ENCODE data around the gene TPCN1.

Gene TPCN1
- 42.3 to 70.9 (median 67.3) reads per million in 4 donors for total RNA-seq

- peak; percentile 98 to 100 (median 99) for DNase-seq
Measured at GRCh38 chr12:113221181-113221996, at the start of gene TPCN1. TSS of gene TPCN1 (plus strand) at chr12:113221464. CDS start at chr12:113226853, 5,389 bp downstream.

GRCh38 chr12:113171543-113171942, 49.7 kb upstream of the TPCN1 start:
- DNase-seq = no peak

DNA sequence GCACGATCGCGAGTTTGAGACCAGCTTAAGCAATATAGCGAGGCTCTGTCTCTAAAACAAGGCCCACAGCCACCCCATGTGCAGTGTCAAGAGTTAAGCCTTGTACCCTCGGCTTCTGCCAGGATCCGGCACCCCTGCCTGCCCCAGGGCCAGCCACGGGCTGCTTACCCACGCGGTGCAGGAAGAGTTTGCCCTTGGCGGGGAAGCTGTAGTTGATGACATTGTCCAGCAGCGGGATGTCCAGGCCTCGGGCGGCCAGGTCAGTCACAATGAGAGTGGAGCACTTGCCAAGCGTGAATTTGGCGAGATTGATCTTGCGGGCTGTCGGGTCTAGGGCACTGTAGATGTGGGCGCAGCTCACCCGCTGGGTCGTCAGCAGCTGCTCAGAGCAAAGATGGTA, 49.1 kb upstream of the TPCN1 start:
- no peak for DNase-seq

GRCh38 chr12:113173081-113173698, 48.1 kb upstream of the TPCN1 start:
- DNase-seq = no peak

GRCh38 chr12:113174461-113175384, 46.5 kb upstream of the TPCN1 start:
- peak; percentile 48 to 75 (median 60) for DNase-seq

- no peak for DNase-seq
Measured at GRCh38 chr12:113179023-113179422, 42.2 kb upstream of the TPCN1 start.

DNA sequence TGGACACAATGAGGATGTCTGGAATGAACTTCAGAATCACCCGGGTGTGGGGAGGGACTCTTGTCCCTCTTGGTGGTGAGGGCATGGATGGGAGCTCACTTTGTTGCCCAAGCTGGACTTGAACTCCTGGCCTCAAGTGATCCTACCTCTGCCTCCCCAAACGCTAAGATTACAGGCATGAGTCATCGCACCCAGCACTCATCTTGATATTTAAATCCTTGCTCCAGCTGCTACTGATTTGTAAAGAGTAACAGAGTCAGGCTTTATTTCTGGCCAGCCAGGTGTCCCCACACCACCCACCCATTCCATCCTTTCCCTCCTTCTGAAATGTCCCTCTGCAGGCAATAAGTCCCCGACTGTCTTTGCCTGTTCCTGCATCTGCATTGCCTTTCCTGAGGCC, 40.9 kb upstream of the TPCN1 start:
- DNase-seq = no peak

DNA sequence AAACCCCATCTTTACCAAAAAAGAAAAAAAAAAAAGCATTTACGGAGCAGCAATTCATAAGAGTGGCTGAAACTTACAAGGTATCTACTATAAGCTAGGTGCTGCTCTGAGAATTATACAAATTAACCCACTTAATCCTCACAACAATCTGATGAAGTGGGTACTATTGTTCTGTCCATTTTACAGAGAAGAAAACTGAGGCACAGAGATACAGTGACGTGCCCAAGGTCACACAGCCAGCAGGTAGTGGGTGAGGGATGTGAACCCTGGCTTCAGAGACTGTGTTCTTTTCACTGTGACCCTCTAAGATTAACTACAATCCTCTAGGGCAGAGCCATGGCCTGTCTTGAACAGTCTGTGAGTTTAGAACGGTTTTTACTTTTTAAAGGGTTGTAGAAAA, 39.3 kb upstream of the TPCN1 start:
- DNase-seq = no peak

DNA sequence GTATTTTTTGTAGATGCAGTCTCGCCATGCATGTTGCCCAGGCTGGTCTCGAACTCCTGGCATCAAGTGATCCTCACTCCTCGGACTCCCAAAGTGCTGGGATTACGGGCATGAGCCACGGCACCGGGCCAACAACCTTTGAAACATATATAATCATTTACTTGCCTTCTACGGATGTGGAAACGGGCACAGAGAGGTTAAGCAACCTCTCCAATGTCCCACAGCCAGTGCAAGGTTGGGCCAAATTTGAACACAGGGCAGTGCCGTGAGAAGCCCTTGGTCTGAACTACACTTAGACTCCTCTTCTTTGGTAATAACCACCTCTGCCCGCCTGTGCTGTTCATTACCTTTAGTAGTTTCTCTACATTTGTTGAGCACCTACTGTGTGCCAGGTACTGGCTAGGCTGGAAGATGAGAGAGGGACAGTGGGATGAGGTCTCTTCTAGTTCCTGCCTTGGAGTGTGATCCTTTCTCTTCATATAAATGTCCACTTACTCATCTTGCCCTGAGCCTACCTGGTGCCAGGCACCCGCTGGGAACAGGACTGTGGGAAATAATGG, 38.2 kb upstream of the TPCN1 start:
- no peak for DNase-seq

DNA sequence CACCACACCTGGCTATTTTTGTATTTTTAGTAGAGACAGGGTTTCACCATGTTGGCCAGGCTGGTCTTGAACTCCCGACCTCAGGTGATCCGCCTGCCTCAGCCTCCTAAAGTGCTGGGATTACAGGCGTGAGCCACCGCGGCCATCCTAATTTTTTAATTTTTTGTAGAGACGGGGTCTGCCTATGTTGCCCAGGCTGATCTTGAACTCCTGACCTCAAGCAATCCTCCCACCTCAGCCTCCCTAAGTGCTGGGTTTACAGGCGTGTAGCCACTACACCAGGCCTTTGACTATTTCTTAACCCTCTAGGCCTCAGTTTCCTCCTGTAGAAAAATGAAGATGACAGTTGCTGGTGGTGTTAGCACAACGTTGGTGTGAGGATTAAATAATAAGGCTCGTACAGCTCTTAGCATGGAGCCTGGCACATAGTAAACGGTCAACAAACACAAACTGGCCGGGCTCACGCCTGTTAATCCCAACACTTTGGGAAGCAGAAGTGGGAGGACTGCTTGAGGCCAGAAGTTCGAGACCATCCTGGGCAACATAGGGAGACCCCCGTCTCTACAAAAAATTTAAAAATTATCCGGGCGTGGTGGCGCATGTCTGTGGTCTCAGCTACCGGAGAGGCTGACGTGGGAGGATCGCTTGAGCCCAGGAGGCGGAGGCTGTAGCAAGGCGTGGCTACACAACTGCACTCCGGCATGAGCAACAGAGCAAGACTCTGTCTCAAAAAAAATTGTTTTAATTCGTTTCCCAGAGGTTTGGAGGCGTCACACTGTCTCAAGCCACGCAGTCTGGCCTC, 37.0 kb upstream of the TPCN1 start:
- DNase-seq = no peak

DNA sequence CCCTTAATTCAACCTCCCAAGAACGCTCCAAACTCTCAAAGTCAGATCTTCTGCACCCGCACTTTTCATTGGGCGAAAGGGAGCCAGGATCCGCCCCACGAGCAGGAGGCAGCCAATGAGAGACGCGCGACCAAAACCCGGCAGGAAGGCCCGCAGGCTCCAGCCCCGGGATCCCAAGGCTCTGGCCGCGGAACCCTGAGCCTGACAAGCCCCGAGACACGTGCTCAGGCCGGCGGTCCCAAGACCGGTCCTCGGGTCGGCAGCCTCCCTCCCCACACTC, 36.4 kb upstream of the TPCN1 start:
- peak; percentile 73 to 90 (median 81) for DNase-seq

GRCh38 chr12:113185180-113186032, 35.9 kb upstream of the TPCN1 start, which contains the start of the genes DDX54 and RITA1:
TSS of gene DDX54 (minus strand) at chr12:113185478. CDS start at chr12:113185451, 27 bp downstream.
TSS of gene RITA1 (plus strand) at chr12:113185721. CDS start at chr12:113186747, 1,026 bp downstream.
- DNase-seq = peak; percentile 63 to 79 (median 73)

- no peak for DNase-seq
Measured at GRCh38 chr12:113186033-113186365, 35.3 kb upstream of the TPCN1 start.

DNA sequence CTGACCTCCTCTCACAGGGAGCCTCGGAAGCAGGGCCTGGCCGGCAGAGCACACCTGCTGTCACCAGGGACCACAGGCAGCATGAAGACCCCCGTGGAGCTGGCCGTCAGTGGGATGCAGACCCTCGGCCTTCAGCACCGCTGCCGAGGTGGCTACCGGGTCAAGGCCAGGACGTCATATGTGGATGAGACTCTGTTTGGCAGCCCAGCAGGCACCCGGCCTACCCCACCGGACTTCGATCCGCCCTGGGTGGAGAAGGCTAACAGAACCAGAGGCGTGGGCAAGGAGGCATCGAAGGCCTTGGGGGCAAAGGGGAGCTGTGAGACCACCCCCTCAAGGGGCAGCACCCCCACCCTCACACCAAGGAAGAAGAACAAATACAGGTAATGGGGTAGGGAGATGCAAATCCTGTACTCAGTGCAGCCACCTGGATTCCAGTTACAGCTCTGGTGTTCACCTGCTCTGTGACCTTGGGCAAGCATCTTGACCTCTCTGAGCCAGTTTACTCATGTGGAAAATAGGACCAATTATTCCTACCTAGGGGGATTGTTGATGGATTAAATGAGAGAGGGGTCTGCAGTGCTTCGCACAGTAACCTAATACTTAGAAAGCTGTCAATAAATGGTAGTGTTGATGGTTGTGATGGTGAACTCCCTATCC, 34.5 kb upstream of the TPCN1 start:
- no peak for DNase-seq

- DNase-seq = no peak
Measured at GRCh38 chr12:113189361-113189760, 31.9 kb upstream of the TPCN1 start.

DNA sequence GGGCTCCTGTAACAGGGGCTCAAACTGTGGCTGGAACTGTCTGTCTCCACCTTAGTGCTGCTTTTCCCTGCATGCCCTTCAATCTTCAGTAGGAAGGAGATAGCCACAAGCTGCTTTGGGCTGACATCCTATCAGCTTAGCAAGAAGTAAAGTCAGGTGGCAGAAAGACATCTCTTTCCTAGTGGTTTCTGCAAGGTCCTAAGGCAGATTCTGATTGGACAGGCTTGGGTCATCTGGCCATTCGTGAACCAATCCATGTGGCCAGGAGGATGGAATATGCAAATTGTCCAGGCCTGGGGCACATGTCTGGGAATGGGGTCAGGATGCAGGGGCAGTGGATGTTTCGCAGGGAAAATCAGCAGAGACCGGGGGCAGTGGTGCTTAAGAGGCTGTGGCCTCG, 30.5 kb upstream of the TPCN1 start:
- no peak for DNase-seq

- no peak for DNase-seq
Measured at GRCh38 chr12:113191227-113191626, 30.0 kb upstream of the TPCN1 start.

DNA sequence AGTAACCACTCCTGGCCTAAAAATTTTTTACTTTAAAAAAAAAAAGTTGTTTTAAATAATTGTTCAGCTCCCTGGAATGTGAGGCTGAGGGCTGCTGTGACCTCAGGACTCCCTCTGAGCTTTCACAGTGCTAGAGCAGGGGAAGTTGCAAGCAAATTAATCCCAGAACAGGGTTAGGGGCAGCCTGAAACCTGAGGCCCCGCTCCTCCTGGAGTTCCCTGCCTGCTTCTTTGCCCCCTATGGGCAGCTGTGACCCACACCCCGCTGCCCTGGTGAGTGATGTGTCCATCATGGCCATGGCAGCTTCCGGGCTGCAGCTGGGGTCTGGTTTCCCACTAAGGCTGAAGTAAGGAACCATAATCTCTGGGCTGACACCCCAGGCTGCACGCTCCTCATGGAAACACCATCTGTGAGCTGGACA, 26.3 kb upstream of the TPCN1 start:
- no peak for DNase-seq

- no peak for DNase-seq
Measured at GRCh38 chr12:113195598-113195997, 25.7 kb upstream of the TPCN1 start.

- no peak for DNase-seq
Measured at GRCh38 chr12:113196582-113196981, 24.7 kb upstream of the TPCN1 start.

All from T-helper 1 cell (primary cell).